HepG2 (cell line): ENCODE data around the gene DTWD2. TPM values are rescaled to one million over a fixed set of nuclear protein-coding genes. Genes with fewer than 3 reads are reported as not detected.

ENCODE experiments used
- CCAR2 ChIP-seq: fragments of 200-400 bp; formaldehyde crosslinking; optimal IDR thresholded peaks from 2 replicates; pipeline ENCODE3; 2018; ENCODE audit warnings: low read depth, mild to moderate bottlenecking, low read length, moderate library complexity
- RFX3 ChIP-seq: IDR thresholded peaks from 2 replicates; pipeline ENCODE4 v1.6.1; 2016; ENCODE audit warnings: missing biosample characterization, missing genetic modification reagents
- ZNF230 ChIP-seq: sonication (generic); formaldehyde crosslinking; IDR thresholded peaks from 2 replicates; pipeline ENCODE4 v1.4.0; 2020; ENCODE audit warnings: mild to moderate bottlenecking, missing genetic modification reagents
- ZNF549 ChIP-seq: sonication (generic); formaldehyde crosslinking; IDR thresholded peaks from 2 replicates; pipeline ENCODE4 v1.5.0; 2020; ENCODE audit warnings: missing genetic modification reagents
- ZSCAN30 ChIP-seq: sonication (generic); formaldehyde crosslinking; IDR thresholded peaks from 2 replicates; pipeline ENCODE4 v1.5.0; 2020; ENCODE audit warnings: mild to moderate bottlenecking, missing genetic modification reagents
- polyA plus RNA-seq, 8 experiments: library from polyadenylated mRNA; depleted of rRNA in 3 of 8; stranded (reverse) in 7 of 8; unstranded in 1 of 8; fragments of >200 nt; fragmentation: Illumina TruSeq in 4 of 8; extraction: Trizol in 4 of 8; gene quantifications; 2 replicates each; pipeline versions ENCODE4 v1.2.1 to v1.2.3, GENCODE V29; 2011 to 2016; ENCODE audit warnings: low read depth in 4 of 8, missing spikeins in 1 of 8, mixed read lengths in 1 of 8; ENCODE audit not compliant: insufficient read depth in 1 of 8
- total RNA-seq, 5 experiments: library from RNA; depleted of rRNA; stranded (reverse); fragments of >200 nt; fragmentation: Illumina TruSeq; extraction: Trizol; gene quantifications; 2 replicates each; pipeline ENCODE4 v1.2.3, GENCODE V29; 2016; ENCODE audit warnings: low read depth in 1 of 5
- TF ChIP-seq, protein P1 (sequence below), 2 experiments: sonication (generic) in 1 of 2; formaldehyde crosslinking in 1 of 2; IDR thresholded peaks; 2 replicates each; pipeline versions ENCODE4 v1.6.1 to v1.9.0; 2014 to 2022; ENCODE audit warnings: antibody characterized with exemption in 1 of 2, borderline replicate concordance in 1 of 2, inconsistent platforms in 1 of 2, low read depth in 1 of 2, missing genetic modification reagents in 1 of 2
- TF ChIP-seq, protein P2 (sequence below): sonication (generic); formaldehyde crosslinking; conservative IDR thresholded peaks from 2 replicates; pipeline ENCODE4 v1.4.0; 2020; ENCODE audit warnings: missing genetic modification reagents
- TF ChIP-seq, protein P3 (sequence below): sonication (generic); formaldehyde crosslinking; conservative IDR thresholded peaks from 2 replicates; pipeline ENCODE4 v1.8.1; 2023; ENCODE audit warnings: missing genetic modification reagents
- TF ChIP-seq, protein P4 (sequence below): IDR thresholded peaks from 2 replicates; pipeline ENCODE4 v1.6.1; 2016; ENCODE audit warnings: control low read depth
- TF ChIP-seq, protein P5 (sequence below): sonication (generic); formaldehyde crosslinking; IDR thresholded peaks from one replicate; pipeline ENCODE4 v1.5.1; 2020; ENCODE audit warnings: mild to moderate bottlenecking, missing genetic modification reagents; ENCODE audit errors: not compliant biosample characterization

The DTWD2 gene
- total and polyA plus RNA-seq, 2 of the 13 experiments (the other 11 are each of a cell fraction or from before 2014, with no cell fraction given): 1.6 to 6.0 TPM

DNA sequence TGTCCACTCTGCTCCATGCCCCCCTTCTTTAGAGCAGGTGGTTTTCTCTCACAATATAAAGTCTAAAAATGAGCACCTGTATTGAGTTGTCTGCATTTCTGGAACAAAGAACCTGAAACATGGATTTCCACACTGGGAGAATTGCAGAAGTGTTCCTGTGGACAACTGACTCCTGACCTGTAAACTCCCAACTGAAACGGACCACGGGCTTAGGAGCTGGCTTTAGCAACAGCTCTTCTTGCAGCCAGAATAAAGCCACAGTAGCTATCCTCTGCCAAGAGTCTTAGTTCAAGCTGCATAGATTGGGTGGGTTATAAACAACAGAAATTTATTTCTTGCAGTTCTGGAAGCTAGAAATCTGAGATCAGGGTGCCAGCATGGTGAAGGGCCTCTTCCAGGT is 194.7 kb downstream of the DTWD2 start (continued):
- TF ChIP-seq, protein P1, sequence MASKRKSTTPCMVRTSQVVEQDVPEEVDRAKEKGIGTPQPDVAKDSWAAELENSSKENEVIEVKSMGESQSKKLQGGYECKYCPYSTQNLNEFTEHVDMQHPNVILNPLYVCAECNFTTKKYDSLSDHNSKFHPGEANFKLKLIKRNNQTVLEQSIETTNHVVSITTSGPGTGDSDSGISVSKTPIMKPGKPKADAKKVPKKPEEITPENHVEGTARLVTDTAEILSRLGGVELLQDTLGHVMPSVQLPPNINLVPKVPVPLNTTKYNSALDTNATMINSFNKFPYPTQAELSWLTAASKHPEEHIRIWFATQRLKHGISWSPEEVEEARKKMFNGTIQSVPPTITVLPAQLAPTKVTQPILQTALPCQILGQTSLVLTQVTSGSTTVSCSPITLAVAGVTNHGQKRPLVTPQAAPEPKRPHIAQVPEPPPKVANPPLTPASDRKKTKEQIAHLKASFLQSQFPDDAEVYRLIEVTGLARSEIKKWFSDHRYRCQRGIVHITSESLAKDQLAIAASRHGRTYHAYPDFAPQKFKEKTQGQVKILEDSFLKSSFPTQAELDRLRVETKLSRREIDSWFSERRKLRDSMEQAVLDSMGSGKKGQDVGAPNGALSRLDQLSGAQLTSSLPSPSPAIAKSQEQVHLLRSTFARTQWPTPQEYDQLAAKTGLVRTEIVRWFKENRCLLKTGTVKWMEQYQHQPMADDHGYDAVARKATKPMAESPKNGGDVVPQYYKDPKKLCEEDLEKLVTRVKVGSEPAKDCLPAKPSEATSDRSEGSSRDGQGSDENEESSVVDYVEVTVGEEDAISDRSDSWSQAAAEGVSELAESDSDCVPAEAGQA (IDR thresholded peaks at IDR 0.05; ENCODE audit: low read depth): no peak
- TF ChIP-seq, protein P1 (CRISPR knock-in tag; IDR thresholded peaks at IDR 0.05; ENCODE audit: borderline replicate concordance): no peak
- no peak for TF ChIP-seq ZNF230 (CRISPR knock-in tag)
- TF ChIP-seq, protein P2, sequence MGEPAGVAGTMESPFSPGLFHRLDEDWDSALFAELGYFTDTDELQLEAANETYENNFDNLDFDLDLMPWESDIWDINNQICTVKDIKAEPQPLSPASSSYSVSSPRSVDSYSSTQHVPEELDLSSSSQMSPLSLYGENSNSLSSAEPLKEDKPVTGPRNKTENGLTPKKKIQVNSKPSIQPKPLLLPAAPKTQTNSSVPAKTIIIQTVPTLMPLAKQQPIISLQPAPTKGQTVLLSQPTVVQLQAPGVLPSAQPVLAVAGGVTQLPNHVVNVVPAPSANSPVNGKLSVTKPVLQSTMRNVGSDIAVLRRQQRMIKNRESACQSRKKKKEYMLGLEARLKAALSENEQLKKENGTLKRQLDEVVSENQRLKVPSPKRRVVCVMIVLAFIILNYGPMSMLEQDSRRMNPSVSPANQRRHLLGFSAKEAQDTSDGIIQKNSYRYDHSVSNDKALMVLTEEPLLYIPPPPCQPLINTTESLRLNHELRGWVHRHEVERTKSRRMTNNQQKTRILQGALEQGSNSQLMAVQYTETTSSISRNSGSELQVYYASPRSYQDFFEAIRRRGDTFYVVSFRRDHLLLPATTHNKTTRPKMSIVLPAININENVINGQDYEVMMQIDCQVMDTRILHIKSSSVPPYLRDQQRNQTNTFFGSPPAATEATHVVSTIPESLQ (CRISPR knock-in tag): no peak
- TF ChIP-seq RFX3 (CRISPR knock-in tag): no peak
- no peak for TF ChIP-seq ZNF549 (CRISPR knock-in tag)
- TF ChIP-seq ZSCAN30: no peak
- TF ChIP-seq, protein P3, sequence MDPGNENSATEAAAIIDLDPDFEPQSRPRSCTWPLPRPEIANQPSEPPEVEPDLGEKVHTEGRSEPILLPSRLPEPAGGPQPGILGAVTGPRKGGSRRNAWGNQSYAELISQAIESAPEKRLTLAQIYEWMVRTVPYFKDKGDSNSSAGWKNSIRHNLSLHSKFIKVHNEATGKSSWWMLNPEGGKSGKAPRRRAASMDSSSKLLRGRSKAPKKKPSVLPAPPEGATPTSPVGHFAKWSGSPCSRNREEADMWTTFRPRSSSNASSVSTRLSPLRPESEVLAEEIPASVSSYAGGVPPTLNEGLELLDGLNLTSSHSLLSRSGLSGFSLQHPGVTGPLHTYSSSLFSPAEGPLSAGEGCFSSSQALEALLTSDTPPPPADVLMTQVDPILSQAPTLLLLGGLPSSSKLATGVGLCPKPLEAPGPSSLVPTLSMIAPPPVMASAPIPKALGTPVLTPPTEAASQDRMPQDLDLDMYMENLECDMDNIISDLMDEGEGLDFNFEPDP (CRISPR knock-in tag): no peak
- TF ChIP-seq, protein P4, sequence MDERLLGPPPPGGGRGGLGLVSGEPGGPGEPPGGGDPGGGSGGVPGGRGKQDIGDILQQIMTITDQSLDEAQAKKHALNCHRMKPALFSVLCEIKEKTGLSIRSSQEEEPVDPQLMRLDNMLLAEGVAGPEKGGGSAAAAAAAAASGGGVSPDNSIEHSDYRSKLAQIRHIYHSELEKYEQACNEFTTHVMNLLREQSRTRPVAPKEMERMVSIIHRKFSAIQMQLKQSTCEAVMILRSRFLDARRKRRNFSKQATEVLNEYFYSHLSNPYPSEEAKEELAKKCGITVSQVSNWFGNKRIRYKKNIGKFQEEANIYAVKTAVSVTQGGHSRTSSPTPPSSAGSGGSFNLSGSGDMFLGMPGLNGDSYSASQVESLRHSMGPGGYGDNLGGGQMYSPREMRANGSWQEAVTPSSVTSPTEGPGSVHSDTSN (CRISPR knock-in tag): no peak
- no peak for TF ChIP-seq CCAR2
- TF ChIP-seq, protein P5, sequence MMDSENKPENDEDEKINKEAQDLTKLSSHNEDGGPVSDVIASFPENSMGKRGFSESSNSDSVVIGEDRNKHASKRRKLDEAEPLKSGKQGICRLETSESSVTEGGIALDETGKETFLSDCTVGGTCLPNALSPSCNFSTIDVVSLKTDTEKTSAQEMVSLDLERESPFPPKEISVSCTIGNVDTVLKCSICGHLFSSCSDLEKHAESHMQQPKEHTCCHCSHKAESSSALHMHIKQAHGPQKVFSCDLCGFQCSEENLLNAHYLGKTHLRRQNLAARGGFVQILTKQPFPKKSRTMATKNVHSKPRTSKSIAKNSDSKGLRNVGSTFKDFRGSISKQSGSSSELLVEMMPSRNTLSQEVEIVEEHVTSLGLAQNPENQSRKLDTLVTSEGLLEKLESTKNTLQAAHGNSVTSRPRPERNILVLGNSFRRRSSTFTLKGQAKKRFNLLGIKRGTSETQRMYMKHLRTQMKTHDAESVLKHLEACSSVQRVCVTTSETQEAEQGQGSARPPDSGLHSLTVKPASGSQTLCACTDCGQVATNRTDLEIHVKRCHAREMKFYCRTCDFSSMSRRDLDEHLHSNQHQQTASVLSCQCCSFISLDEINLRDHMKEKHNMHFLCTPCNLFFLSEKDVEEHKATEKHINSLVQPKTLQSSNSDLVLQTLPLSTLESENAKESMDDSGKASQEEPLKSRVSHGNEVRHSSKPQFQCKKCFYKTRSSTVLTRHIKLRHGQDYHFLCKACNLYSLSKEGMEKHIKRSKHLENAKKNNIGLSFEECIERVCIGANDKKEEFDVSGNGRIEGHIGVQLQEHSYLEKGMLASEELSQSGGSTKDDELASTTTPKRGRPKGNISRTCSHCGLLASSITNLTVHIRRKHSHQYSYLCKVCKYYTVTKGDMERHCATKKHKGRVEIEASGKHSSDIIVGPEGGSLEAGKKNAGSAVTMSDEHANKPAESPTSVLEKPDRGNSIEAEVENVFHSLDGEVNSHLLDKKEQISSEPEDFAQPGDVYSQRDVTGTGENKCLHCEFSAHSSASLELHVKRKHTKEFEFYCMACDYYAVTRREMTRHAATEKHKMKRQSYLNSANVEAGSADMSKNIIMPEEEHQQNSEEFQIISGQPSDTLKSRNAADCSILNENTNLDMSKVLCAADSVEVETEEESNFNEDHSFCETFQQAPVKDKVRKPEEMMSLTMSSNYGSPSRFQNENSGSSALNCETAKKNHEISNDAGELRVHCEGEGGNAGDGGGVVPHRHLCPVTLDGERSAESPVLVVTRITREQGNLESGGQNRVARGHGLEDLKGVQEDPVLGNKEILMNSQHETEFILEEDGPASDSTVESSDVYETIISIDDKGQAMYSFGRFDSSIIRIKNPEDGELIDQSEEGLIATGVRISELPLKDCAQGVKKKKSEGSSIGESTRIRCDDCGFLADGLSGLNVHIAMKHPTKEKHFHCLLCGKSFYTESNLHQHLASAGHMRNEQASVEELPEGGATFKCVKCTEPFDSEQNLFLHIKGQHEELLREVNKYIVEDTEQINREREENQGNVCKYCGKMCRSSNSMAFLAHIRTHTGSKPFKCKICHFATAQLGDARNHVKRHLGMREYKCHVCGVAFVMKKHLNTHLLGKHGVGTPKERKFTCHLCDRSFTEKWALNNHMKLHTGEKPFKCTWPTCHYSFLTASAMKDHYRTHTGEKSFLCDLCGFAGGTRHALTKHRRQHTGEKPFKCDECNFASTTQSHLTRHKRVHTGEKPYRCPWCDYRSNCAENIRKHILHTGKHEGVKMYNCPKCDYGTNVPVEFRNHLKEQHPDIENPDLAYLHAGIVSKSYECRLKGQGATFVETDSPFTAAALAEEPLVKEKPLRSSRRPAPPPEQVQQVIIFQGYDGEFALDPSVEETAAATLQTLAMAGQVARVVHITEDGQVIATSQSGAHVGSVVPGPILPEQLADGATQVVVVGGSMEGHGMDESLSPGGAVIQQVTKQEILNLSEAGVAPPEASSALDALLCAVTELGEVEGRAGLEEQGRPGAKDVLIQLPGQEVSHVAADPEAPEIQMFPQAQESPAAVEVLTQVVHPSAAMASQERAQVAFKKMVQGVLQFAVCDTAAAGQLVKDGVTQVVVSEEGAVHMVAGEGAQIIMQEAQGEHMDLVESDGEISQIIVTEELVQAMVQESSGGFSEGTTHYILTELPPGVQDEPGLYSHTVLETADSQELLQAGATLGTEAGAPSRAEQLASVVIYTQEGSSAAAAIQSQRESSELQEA (CRISPR knock-in tag): no peak
